Amniotic epithelial cell (primary cell): ENCODE data around the gene AP4E1.
"Not testable (repeated sequence)": the region's sequence is repeated elsewhere in the genome, so short reads cannot be mapped to it uniquely, and the experiment has no call there.

ENCODE experiments used
- DNase-seq: peaks from one replicate; pipeline ENCODE4 v3.0.0-alpha.2; 2010; ENCODE audit warnings: low read depth

AP4E1 gene

DNA sequence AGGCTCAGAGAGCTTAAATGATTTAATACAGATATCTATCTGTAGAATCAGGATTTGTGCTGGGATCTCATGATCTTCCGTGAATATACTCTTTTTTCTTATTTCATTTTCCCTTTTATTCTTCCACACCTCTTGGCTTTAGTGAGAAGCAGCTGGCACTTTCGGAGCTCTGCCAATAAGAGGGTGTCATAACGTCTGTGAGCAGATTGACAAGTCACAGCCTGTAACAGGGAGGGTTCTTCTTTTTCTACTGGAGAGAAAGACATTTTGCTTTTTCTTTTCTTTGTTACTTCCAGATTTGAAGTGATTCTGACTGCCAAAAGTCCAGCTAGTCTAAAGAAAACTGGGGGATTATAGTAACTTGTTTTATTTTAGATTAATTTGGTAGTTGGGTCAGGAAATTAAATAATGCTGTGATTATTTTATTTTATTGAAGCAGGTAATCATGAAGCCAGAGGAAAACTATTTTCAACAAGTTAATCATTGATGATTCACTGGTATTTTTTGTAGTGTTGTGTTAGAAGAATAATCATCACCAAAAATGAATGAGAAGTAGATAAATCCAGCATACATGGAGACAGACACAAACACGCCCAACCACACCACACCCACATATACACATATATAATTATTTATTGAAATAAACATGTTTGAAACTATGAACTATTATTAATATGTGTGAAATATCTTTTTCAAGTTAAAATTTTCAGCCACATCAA, 116.4 kb downstream of the AP4E1 start:
- no peak for DNase-seq

DNA sequence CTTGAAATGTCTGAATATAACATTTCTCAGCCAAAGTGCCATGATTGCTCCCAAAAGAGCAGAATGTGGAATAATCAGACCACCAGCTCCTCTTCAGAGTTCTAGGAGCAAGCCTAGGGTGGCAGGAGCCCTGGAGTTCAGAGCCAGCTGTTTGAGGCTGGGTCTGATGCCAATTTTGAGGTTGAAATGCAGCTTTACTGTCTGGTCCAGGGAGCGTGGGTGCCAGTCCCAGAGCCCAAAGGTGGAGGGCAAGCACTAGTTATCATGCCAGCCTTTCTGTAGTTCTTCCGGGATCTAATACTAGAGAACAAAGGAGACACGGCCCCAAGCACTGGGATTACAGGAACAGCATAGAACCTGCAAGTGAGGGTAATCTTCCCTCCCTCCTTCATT, 117.0 kb downstream of the AP4E1 start:
- DNase-seq, result no peak

DNA sequence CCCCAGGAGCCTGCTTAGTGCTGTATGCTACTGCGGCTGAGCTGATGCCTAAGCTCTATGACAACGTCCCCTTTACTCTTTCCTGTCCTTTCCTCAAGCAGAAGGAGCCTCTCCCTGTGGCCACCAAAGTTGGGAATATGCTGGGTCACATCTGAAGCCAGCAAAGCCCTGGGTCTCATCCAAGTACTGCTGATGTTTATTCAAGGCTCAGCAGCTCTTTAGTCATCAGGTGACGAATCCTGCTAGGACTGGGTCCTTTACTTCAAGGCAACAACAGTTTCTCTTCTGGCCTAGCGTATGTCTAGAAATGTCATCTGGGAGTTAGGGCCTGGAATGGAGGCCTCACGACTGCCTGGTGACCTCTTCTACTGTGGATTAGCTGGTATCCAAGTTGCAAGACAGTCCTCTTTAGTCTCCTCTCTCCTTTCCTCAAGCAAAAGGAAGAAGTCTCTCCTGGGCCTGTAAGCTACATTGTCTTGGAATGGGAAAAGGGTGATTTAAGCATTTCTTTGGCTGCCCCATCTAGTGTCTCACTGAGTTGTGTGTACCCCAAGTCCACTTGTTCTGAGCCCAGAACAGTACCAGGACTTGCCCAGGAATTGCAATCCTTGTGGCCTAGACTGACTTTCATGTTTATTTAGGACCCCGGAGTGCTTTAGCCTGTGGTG, 122.3 kb downstream of the AP4E1 start:
- DNase-seq, result peak; percentile 31

DNA sequence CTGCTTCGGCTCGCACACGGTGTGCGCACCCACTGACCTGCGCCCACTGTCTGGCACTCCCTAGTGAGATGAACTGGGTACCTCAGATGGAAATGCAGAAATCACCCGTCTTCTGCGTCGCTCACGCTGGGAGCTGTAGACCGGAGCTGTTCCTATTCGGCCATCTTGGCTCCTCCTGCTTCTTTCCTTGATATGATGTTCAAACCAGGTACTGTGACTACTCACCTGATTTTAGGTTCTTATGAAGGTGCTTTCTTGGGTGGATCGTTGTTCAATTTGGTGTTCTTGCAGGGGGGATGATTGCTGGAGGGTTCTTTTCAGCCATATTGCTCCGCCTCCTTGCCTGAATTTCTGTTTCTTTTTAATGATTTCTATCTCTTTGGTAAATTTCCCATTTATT, 129.0 kb downstream of the AP4E1 start:
- not testable (repeated sequence) for DNase-seq

DNA sequence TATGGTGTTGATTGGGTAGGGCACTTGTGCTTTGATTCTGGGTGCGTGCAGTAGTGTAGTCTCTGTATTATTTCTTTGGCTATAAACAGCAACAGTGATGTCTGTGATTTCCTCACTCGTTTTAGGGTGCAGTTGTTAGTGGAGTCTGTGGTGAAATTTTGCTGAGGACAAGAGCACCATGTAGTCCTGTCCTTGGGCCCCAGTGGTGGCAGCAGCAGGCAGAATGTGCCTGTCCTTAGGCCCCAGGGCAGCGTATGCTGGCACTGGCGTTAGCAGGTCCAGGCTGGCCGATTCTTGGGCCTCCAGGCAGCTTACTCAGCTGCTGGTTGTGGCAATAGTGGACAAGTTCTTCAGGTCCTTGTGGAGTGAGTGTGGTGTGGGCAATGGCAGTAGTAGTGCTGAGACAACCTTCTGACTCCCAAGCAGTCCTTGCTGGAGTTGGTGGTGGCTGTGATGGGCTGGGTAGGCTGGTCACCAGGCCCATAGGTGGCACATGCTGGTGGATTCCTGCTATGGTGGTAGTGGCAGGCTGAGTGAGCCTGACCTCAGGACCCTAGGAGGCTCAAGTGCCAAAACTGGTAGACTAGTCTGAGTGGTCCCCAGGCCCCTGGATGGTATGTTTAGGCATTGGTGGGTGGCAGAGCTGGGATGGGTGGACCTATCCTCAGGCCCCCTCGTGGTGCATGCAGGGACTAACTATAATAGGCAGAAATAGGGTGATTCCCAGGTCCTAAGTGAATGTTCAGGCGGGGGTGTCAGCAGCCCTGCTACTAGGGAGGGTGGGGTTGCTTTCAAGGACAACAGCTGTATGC, 129.9 kb downstream of the AP4E1 start:
- no peak for DNase-seq

DNA sequence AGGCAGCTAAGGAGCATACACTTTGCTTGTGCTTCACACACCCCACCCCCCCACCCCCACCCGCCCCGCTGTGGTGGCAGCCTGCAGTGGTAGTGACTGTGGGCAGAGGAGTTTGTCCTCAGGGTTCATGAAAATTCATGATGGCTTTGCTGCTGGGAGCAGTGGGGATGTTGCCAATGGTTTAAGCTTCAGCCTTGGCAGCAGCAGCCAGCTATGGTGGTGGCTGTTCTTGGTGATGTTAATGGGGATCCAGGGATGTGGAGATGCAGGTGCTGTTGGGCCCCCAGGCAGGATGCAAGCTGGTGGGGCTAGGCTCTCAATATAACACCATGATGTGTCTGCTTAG, 130.5 kb downstream of the AP4E1 start:
- no peak for DNase-seq

DNA sequence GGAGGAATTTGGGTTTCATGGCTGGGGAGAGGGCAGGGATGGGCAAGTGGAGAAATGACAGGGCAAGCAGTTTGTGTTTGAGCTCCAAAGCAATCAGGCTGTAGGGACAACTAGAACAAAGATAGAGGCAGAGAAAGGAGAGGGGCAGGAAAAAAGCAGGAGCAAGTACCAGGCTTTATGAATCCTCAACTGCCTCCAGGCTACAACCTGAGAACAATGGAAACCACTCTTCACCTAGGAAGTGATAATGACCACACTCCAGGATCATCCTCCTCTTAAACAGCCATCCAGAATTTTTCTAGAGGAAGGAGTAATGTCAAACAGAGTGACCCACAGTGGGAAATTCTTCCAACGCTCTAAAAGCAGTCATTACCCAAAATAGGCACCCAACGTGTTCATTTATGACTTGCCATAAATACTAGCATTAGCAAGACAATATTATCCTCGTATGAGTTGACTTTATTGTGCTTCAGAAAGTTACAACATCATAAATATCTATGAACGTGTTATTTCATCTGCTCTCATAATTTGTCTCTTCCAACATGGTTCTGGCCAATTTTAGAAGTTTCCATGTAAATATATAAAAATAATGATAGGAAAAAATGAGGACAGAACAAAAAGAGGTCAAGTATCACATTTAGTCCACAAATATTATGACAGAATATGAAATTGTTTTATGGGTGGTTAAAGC, 135.7 kb downstream of the AP4E1 start:
- no peak for DNase-seq

DNA sequence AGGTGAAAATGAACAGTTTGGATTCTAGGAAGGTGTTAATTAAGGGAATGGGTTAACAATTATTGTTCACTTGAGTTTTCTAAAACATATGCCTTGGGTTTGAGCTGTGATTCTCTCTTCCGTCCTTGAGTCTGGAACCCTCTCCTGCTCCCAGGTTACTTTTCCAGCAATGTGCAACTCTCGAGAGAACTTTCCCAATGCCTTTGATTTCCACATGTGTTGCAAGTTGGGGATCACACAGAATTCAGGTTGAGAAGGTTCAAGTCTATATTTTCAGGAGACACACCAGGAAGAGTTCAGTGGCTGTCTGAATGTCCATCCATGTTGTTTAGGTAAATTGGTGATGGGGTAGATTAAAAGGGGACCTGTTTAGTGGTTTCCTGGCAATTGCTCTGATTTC, 137.5 kb downstream of the AP4E1 start:
- no peak for DNase-seq

DNA sequence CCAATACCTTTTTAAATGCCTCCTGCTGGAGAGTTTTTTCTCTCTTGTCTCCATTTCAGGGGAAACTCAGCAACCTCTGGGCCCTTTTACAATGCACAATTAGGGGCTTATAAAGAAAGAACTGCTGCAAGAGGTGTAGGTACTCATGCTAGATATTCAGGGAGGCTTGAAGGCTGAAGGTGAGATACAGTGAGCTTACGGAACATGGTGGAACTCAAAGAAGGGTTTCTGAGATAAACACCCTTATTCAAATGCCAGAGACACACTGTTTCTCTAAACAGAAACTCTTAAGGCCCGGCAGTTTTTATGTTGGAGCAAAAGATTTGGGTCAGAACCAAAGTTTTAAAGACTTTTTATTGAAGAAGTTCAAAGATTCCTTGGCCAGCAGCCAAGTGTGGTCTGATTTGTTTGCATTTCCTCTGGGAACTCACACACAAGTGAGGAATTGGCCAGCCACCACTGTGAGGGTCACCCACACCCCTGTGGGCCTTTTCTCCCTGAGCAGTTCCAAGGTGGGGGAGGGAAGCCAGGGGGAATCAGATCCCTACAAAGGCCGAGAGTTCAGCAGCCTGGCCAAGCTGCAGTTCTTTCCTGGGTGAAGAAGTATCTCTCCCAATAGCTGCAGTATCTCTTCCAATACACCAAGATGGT, 138.4 kb downstream of the AP4E1 start:
- DNase-seq, result no peak

DNA sequence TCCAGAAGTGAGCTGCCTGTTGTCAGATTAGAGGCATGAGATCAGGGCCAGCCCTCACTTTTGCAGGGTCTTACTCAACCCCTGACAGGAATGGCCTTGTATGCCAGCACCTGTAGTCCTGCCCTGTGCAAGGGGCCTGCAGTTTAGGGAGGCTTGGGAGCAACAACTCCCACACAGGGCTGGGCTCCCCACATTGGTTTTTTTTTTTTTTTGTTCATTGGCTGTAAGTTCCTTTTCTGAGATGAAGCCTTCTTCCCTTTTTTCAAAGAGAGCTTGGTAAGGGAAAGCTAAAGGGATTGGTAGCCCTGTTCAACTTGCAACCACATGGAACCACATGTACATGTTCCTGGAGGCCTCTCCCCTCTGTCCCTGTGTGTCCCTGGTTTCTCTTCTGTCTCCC, 139.8 kb downstream of the AP4E1 start:
- no peak for DNase-seq

DNA sequence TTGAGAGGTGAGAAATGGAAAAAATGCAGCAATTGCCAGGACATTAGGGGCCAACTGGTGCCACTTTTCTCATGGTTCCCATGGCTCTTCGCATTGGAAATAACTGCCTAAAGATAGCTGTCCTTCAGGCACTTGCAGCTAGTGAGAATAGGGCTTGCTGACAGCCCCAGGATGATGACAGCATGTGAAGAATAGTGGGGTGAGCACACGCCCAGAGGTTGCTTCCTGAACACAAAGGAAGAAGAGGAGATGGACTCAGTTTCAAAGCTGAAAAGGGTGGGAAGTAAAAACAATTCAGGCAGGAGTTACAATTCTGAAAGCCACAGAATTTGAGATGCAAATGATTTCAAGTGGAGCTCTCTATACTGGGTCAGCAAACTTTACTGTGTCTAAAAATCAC, 140.6 kb downstream of the AP4E1 start:
- no peak for DNase-seq

DNA sequence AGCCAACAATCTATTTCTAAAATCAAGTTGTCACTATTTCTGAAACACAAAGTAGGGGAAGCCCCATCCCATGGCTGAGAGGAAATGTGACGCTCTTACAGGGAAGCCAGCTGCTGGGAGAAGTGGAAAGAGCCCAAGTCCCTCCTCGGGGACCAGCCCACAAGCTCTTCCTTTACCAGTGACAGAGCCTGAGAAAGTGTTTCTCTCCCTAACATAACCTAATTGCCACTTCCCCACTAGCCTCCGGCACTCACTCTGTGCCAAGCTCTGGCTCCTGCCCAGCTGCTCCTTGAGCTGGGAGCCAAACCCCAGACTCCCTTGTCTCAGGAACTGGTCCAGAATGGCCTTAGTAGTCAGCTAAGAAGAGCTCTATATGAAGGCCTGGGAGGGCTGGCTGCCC, 143.3 kb downstream of the AP4E1 start:
- DNase-seq, result no peak

DNA sequence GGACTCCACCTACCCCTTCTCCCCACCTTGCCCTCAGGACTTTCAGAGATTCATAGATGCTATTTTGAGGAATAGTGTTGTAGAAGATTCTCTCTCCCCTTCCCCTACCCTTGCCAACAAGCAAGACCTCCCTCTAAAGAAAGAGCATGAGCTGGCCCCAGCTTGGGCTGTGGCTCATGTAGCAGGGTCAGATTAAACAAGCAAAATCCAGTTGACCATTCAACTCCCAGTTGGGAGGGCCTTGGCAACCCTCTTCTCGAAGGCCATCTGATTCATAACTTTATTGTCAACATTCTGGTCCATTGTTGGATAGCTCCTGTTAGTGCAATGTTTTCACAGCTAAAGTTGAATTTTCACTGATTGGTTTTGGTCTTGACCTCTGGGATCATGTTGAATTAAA, 145.1 kb downstream of the AP4E1 start:
- no peak for DNase-seq

DNA sequence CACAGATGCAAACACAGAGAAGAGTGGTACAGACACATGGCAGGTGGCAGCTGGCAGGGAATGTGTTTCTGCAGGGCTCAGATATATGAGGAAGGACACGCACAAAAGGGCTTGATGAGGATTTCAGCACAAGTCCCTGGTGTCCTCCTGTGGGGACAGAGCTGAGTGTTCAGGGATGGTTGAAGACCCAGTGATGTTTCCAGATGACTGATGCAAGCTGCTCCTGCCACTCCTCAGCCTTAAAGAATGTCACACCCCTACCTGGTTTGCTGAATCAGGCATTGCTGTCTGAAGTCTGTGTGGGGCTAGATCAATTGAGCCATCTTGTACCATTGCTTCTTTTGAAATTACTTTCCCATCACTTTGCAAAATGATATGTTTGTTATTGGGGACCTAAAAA, 146.1 kb downstream of the AP4E1 start:
- DNase-seq, result no peak
